Memory B cell (primary cell): ENCODE measurements around the gene EEF1AKMT2.

Experiments
- ATAC-seq: fragments of 150-1000 bp; cut with Tn5 transposase; 2 replicates; pipeline ENCODE4 v1.10.0; 2021; ENCODE audit warnings: low read depth, mild to moderate bottlenecking, moderate library complexity
- DNase-seq, 2 donors: peaks; one replicate each; pipeline ENCODE4 v3.0.0; 2022; ENCODE audit warnings: low spot score in 2 of 2
- H3K27ac Mint-ChIP-seq: one replicate; pipeline ENCODE4 v1.8.0; 2022; ENCODE audit warnings: mild to moderate bottlenecking, moderate library complexity, mixed read lengths
- H3K27me3 Mint-ChIP-seq: one replicate; pipeline ENCODE4 v1.8.0; 2022; ENCODE audit warnings: mixed read lengths
- H3K36me3 Mint-ChIP-seq: one replicate; pipeline ENCODE4 v1.8.0; 2022; ENCODE audit warnings: mild to moderate bottlenecking, mixed read lengths
- H3K4me1 Mint-ChIP-seq: one replicate; pipeline ENCODE4 v1.8.0; 2022; ENCODE audit warnings: mixed read lengths
- H3K4me3 Mint-ChIP-seq: one replicate; pipeline ENCODE4 v1.8.0; 2022; ENCODE audit warnings: mild to moderate bottlenecking, moderate library complexity, mixed read lengths
- H3K9me3 Mint-ChIP-seq: one replicate; pipeline ENCODE4 v1.8.0; 2022; ENCODE audit warnings: mixed read lengths

EEF1AKMT2 gene

GRCh38 chr10:124727361-124727960, 64.2 kb downstream of the EEF1AKMT2 start:
- Mint-ChIP-seq H3K27ac (peak overlapping the region; percentile 98), H3K9me3 (no peaks in the 10 kb centered on the region), H3K36me3 (peaks cover 11% of the 10 kb centered on the region), H3K27me3 (no peaks in the 10 kb centered on the region), H3K4me1 (peaks cover 60% of the 10 kb centered on the region), H3K4me3 (no peak overlapping the region)
- no peak for DNase-seq
- ATAC-seq = no peak

GRCh38 chr10:124725791-124726190, 65.9 kb downstream of the EEF1AKMT2 start:
- H3K4me1 Mint-ChIP-seq = peaks cover 67% of the 10 kb centered on the region
- no peak for ATAC-seq
- peak overlapping the region; percentile 92 for H3K27ac Mint-ChIP-seq
- H3K27me3 Mint-ChIP-seq = no peaks in the 10 kb centered on the region
- H3K4me3 Mint-ChIP-seq = no peak overlapping the region
- H3K9me3 Mint-ChIP-seq = no peaks in the 10 kb centered on the region
- DNase-seq = no peak
- peaks cover 11% of the 10 kb centered on the region for H3K36me3 Mint-ChIP-seq

- Mint-ChIP-seq H3K9me3 (no peaks in the 10 kb centered on the region), H3K4me1 (peaks cover 70% of the 10 kb centered on the region), H3K27me3 (no peaks in the 10 kb centered on the region), H3K4me3 (no peak overlapping the region), H3K36me3 (peaks cover 11% of the 10 kb centered on the region), H3K27ac (peak overlapping the region; percentile 92)
- ATAC-seq = no peak
- no peak for DNase-seq
These were observed 66.5 kb downstream of the EEF1AKMT2 start for GRCh38 chr10:124725171-124725631.

- Mint-ChIP-seq H3K27me3 (no peaks in the 10 kb centered on the region), H3K36me3 (peaks cover 12% of the 10 kb centered on the region), H3K27ac (peak overlapping the region; percentile 92), H3K4me1 (peaks cover 68% of the 10 kb centered on the region), H3K9me3 (no peaks in the 10 kb centered on the region), H3K4me3 (peak overlapping the region; percentile 78)
- DNase-seq (no peak), ATAC-seq (no peak)
These were observed 67.2 kb downstream of the EEF1AKMT2 start for GRCh38 chr10:124724279-124725027.

GRCh38 chr10:124723826-124724225, 67.9 kb downstream of the EEF1AKMT2 start:
- H3K9me3 Mint-ChIP-seq = no peaks in the 10 kb centered on the region
- peak overlapping the region; percentile 92 for H3K27ac Mint-ChIP-seq
- H3K27me3 Mint-ChIP-seq = no peaks in the 10 kb centered on the region
- peaks cover 66% of the 10 kb centered on the region for H3K4me1 Mint-ChIP-seq
- DNase-seq (no peak), ATAC-seq (no peak)
- H3K36me3 Mint-ChIP-seq = peaks cover 12% of the 10 kb centered on the region
- peak overlapping the region; percentile 78 for H3K4me3 Mint-ChIP-seq

GRCh38 chr10:124722798-124723783, 68.6 kb downstream of the EEF1AKMT2 start:
- Mint-ChIP-seq H3K36me3 (peaks cover 12% of the 10 kb centered on the region), H3K27me3 (no peaks in the 10 kb centered on the region), H3K4me1 (peaks cover 64% of the 10 kb centered on the region), H3K9me3 (no peaks in the 10 kb centered on the region), H3K4me3 (peak overlapping the region; percentile 78), H3K27ac (peak overlapping the region; percentile 92)
- DNase-seq (peak in 1 of 2 donors; percentile 36), ATAC-seq (peak; percentile 31)

GRCh38 chr10:124721330-124722045, 70.2 kb downstream of the EEF1AKMT2 start:
- no peaks in the 10 kb centered on the region for H3K9me3 Mint-ChIP-seq
- DNase-seq (no peak), ATAC-seq (no peak)
- H3K36me3 Mint-ChIP-seq = peaks cover 14% of the 10 kb centered on the region
- H3K27ac Mint-ChIP-seq = peak overlapping the region; percentile 92
- H3K27me3 Mint-ChIP-seq = no peaks in the 10 kb centered on the region
- H3K4me3 Mint-ChIP-seq = peak overlapping the region; percentile 63
- H3K4me1 Mint-ChIP-seq = peaks cover 74% of the 10 kb centered on the region

GRCh38 chr10:124719213-124719851, 72.4 kb downstream of the EEF1AKMT2 start:
- H3K36me3 Mint-ChIP-seq = peaks cover 9% of the 10 kb centered on the region
- peak overlapping the region; percentile 92 for H3K27ac Mint-ChIP-seq
- H3K4me3 Mint-ChIP-seq = peak overlapping the region; percentile 77
- ATAC-seq (peak; percentile 62), DNase-seq (peak; percentile 59 to 76)
- H3K27me3 Mint-ChIP-seq = no peaks in the 10 kb centered on the region
- no peaks in the 10 kb centered on the region for H3K9me3 Mint-ChIP-seq
- peaks cover 78% of the 10 kb centered on the region for H3K4me1 Mint-ChIP-seq

- H3K4me1 Mint-ChIP-seq = peaks cover 70% of the 10 kb centered on the region
These were observed 73.6 kb downstream of the EEF1AKMT2 start for GRCh38 chr10:124717911-124718741.

GRCh38 chr10:124717041-124717757, 74.5 kb downstream of the EEF1AKMT2 start:
- H3K27ac Mint-ChIP-seq = peak overlapping the region; percentile 92
- no peak for DNase-seq
- no peak overlapping the region for H3K4me3 Mint-ChIP-seq
- no peaks in the 10 kb centered on the region for H3K27me3 Mint-ChIP-seq
- peaks cover 69% of the 10 kb centered on the region for H3K4me1 Mint-ChIP-seq
- peaks cover 7% of the 10 kb centered on the region for H3K36me3 Mint-ChIP-seq
- ATAC-seq = no peak
- H3K9me3 Mint-ChIP-seq = no peaks in the 10 kb centered on the region

More at GRCh38 chr10:124717911-124718741, 73.6 kb downstream of the EEF1AKMT2 start:
- Mint-ChIP-seq H3K9me3 (no peaks in the 10 kb centered on the region), H3K27ac (peak overlapping the region; percentile 92), H3K36me3 (peaks cover 6% of the 10 kb centered on the region), H3K4me3 (peak overlapping the region; percentile 21), H3K27me3 (no peaks in the 10 kb centered on the region)
- peak; percentile 62 to 71 for DNase-seq
- ATAC-seq = peak; percentile 73

GRCh38 chr10:124716369-124716768, 75.3 kb downstream of the EEF1AKMT2 start:
- no peak overlapping the region for H3K4me3 Mint-ChIP-seq
- H3K27me3 Mint-ChIP-seq = no peaks in the 10 kb centered on the region
- H3K27ac Mint-ChIP-seq = peak overlapping the region; percentile 92
- H3K36me3 Mint-ChIP-seq = peaks cover 7% of the 10 kb centered on the region
- DNase-seq (no peak), ATAC-seq (no peak)
- peaks cover 62% of the 10 kb centered on the region for H3K4me1 Mint-ChIP-seq
- no peaks in the 10 kb centered on the region for H3K9me3 Mint-ChIP-seq

GRCh38 chr10:124715439-124715838, 76.2 kb downstream of the EEF1AKMT2 start:
- peaks cover 6% of the 10 kb centered on the region for H3K36me3 Mint-ChIP-seq
- peaks cover 64% of the 10 kb centered on the region for H3K4me1 Mint-ChIP-seq
- H3K9me3 Mint-ChIP-seq = no peaks in the 10 kb centered on the region
- no peak for ATAC-seq
- no peak for DNase-seq
- H3K4me3 Mint-ChIP-seq = peak overlapping the region; percentile 3
- peak overlapping the region; percentile 92 for H3K27ac Mint-ChIP-seq
- H3K27me3 Mint-ChIP-seq = no peaks in the 10 kb centered on the region
